ENCODE data around the gene USP2. TPM values are rescaled to one million over a fixed set of nuclear protein-coding genes. Genes with fewer than 3 reads are reported as not detected.

Gene USP2
- total RNA-seq, 2 donors from 2014 or later = 0.66 to 1.3 TPM

DNA sequence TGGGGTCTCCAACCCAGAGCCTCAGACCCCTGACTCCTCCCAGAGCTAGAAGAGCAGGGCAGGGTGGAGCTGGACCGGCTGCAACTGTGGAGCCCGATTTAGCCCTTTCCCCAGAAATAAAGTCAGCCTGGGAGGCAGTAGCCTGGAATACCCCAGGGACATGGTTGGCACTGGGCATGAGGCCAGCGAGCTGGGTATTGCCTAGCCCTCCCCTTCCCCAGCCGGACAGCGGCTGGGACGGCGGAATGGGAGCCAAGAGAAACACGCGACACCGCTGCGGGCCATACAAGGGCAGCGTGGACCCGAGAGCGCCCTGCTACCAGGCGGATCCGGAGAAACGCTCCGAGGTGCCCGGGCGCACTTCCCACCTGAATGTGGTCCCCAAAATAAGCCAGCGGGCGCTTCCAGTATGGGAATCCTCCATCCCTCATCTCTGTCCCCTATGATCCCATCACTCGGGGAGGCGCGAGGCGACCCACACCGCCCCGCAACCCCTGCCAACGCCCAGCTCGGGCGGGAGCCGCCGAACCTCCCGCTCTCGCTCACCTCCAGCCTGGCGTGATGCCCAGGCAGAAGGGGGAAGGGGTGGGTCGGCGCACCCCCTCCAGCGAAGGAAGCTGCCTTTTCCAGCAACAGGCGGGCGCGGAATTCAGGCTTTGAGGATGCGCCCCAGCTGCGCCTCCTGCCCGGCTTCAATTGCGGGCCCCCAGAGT lies 65.3 kb downstream of the USP2 start:
- H3K27ac Mint-ChIP-seq = peak overlapping the region in 1 of 2 donors; percentile 54
- no peaks in the 10 kb centered on the region for H3K9me3 Mint-ChIP-seq
- ATAC-seq (no peak), DNase-seq (ENCODE audit: low spot score in 2 of 2) (no peak)
- no peaks in the 10 kb centered on the region for H3K36me3 Mint-ChIP-seq

DNA sequence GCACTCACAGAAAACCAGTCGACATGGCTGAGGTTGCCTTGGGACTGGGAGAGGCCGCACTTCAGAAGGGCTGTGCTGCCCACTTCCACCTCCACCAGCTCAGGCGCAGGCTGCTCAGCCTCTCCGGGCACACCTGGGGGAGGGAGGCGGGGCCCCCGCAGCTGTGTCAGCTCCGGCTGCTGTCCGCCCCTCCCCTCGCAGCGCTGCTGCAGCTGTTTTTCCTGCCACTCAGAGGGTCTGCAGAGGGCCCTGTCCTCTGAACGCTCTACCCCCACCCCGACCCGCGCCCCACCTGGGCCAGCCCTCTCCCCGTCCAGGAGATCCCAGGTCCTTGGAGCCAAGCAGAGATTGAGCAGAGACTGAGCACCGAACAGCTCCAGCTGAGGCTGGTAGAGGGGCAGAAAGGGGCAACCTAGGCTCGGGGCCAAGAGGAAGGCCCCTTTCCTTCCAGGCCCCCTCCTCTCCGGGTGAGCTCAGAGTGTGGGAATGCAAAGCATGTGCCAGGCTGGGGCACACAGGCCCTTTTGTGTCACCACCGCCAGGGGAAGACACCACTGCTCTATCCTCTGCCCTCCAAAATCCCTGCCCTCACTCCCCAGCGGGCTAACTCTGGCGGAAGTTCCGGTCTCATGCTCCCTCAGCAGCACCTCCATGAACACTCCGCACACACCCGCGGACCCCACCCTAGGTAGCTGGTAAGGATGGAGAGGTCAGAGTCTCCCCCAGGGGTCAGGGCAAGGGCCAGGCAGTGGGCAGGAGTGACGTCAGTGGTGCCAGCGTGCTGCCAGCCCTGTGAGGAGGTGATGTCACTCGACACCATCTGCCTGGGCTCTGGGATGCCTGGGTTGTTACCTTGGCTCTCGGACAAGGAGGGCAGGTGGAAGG lies 66.1 kb downstream of the USP2 start:
- peak overlapping the region in 1 of 2 donors; percentile 54 for H3K27ac Mint-ChIP-seq
- peak; percentile 61 to 78 for ATAC-seq
- no peaks in the 10 kb centered on the region for H3K36me3 Mint-ChIP-seq
- no peak for DNase-seq (ENCODE audit: low spot score in 2 of 2)
- no peaks in the 10 kb centered on the region for H3K9me3 Mint-ChIP-seq

DNA sequence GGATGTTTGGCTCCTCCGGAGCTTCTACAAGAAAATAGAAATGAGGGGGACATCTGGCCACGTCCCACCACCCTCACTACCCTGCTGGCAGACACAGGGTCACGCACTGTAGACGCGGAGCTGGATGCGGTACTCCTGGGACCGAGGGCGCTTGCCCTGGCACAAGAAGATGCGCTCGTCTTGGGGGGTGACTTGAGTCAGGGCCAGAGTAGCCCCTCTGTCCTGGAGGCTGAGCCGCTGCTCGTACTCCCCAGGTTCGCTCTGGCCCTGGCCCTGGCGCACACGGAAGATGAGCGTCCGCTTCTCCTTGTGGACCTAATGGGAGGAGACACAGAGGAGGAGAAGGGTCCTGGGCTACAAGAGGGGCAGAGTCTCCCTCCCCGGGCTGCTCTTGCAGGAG lies 66.8 kb downstream of the USP2 start:
- H3K36me3 Mint-ChIP-seq = no peaks in the 10 kb centered on the region
- no peak for DNase-seq (ENCODE audit: low spot score in 2 of 2)
- H3K27ac Mint-ChIP-seq = peak overlapping the region in 1 of 2 donors; percentile 54
- ATAC-seq = no peak
- no peaks in the 10 kb centered on the region for H3K9me3 Mint-ChIP-seq

DNA sequence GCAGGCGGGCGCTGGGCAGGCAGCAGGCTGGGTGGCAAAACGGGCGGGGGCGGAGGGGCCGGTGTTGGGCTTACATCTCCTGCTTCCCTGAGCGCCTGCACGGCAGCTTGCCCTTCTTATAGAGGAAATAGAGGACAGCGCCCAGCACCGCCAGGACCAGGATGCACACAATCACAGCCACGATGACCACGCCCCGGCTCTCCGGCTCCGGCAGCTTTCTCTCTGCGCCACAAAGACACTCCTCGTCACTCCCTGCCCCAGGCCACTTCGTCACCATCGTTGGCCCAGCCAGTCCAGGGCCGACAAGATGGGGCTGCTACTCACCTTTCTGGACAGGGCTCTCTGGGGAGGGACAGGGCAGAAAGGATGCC lies 70.8 kb downstream of the USP2 start:
- Mint-ChIP-seq H3K9me3 (no peaks in the 10 kb centered on the region), H3K27ac (peak overlapping the region; percentile 74 to 87), H3K36me3 (no peaks in the 10 kb centered on the region)
- ATAC-seq (no peak), DNase-seq (ENCODE audit: low spot score in 2 of 2) (no peak)

DNA sequence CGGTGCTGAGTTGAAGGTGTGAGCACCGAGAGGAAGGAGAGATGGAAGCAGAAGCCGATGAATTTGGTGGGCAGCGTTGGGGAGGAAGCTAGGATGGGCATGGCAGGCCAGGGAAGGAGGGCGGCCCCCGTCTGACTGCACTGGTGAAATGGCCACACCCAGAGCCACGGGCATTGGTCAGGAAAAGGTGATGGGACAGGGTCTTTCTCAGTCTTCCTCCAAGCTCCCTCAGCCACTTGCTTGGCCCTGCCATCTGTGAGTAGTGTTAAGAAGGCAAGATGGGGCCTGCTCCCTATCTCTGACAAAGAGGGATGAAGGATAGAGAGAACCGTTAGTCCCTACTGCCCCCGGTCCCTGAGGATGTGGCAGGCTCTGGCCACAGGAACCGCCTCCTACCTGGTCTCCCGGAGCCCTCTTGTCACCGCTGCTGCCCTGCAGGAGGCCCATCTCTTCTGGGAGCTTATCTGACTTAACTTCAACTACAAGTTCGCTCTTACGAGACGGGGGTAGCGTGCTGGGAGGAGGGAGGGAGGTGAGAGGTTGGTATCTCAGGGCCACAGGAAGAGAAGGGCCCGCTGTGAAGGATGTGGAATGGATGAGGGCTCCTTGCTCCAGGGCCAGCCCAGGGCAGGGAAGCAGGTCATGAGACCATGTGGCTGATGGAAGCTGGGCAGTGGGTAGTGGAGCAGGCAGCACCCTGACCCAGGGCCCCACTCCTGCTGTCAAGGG lies 71.4 kb downstream of the USP2 start:
- H3K9me3 Mint-ChIP-seq = no peaks in the 10 kb centered on the region
- H3K27ac Mint-ChIP-seq = peak overlapping the region; percentile 55 to 74
- ATAC-seq = no peak
- no peak for DNase-seq (ENCODE audit: low spot score in 2 of 2)
- peaks cover 3 to 4% of the 10 kb centered on the region in 2 donors for H3K36me3 Mint-ChIP-seq

DNA sequence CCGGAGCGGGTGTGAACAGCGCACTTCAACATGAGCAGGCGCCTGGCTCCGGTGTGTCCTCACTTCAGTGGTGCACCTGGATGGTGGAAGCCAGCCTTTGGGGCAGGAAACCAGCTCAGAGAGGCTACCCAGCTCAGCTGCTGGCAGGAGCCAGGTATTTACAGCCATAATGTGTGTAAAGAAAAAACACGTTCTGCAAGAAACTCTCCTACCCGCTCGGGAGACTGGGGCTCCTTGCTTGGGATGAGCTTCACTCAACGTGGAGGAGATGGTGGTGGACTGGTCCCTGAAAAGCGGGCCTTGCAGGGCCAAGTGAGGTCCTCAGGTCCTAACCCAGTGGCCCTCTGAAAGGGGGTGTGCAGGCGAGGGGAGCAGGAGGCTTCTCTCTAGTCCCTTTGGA lies 72.1 kb downstream of the USP2 start:
- ATAC-seq = no peak
- DNase-seq (ENCODE audit: low spot score in 2 of 2) = no peak
- Mint-ChIP-seq H3K36me3 (peaks cover 6 to 8% of the 10 kb centered on the region in 2 donors), H3K27ac (peak overlapping the region; percentile 8 to 65), H3K9me3 (no peaks in the 10 kb centered on the region)

DNA sequence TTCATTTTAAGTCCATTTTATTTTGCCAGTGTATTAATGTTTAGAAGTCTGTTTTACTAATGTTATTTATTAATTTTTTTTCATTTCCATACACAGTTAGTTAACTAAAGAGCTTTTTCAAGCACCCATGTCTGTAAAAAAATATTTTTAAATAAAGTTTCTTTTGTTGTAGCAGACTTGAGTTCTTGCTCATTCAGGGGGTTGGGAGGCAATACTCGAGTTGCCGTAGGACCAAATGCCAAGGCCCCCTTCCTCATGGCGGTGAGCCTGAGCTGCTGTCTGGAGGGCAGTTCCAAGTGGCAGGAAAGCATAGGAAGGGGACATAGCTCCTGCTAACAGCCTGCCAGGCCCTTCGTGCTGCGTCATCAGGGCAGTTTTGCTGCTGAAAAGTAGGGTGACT lies 73.5 kb downstream of the USP2 start:
- no peak for ATAC-seq
- H3K27ac Mint-ChIP-seq = no peak overlapping the region

DNA sequence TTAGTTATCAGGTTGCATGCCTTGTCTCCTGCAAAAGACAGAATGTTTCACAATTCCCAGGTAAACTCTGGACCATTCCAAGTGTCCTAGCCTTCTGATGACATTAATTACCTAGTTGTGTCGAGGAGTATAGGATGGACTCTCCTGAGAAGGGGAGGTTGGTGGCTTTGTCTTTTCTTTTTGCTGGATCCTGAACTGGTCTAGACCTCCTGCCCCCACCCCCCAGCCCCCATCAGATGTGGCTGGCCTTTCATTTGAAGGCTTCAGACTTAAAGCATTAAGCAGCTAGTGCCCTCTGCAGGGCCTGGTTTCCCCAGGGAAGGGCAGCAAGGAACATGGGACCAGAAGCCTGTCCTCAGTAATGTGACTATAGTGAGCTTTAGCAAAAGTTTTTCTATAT lies 74.3 kb downstream of the USP2 start:
- Mint-ChIP-seq H3K36me3 (peaks cover 14 to 29% of the 10 kb centered on the region in 2 donors), H3K27ac (peak overlapping the region in 1 of 2 donors; percentile 87), H3K9me3 (no peaks in the 10 kb centered on the region)
- DNase-seq (ENCODE audit: low spot score in 2 of 2) (no peak), ATAC-seq (no peak)

More for the DNA sequence above, 73.5 kb downstream of the USP2 start:
- DNase-seq (ENCODE audit: low spot score in 2 of 2) = no peak
- no peaks in the 10 kb centered on the region for H3K9me3 Mint-ChIP-seq
- H3K36me3 Mint-ChIP-seq = peaks cover 14 to 22% of the 10 kb centered on the region in 2 donors

DNA sequence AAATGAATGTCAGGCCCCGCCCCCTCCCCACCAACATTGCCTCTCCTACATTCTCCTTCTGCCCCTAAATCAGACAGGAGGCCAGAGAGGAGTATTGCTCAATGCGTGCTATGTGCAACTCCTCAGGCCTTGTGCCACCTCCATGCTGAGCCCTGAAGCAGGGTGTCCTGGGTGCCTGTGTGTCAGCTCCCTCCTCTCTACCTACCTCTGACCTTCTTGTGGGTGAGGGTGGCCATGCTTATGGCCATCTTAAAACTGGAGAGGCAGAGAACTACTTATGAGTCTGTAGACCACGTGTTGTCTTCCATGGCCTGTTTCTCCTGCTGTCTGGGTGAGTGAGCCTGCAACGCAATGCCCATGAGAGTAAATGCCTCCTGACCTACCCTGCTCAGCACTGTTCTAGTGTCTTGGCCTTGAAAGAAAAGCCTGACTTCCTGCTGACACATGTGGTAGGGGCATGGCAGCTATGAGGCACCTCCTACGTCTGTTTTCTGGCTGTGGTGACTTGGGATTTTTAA lies 75.1 kb downstream of the USP2 start:
- DNase-seq (ENCODE audit: low spot score in 2 of 2) (peak in 1 of 2 donors; percentile 16), ATAC-seq (peak; percentile 86 to 91)
- Mint-ChIP-seq H3K27ac (peak overlapping the region; percentile 87 to 97), H3K9me3 (no peaks in the 10 kb centered on the region), H3K36me3 (peaks cover 14 to 29% of the 10 kb centered on the region in 2 donors)

DNA sequence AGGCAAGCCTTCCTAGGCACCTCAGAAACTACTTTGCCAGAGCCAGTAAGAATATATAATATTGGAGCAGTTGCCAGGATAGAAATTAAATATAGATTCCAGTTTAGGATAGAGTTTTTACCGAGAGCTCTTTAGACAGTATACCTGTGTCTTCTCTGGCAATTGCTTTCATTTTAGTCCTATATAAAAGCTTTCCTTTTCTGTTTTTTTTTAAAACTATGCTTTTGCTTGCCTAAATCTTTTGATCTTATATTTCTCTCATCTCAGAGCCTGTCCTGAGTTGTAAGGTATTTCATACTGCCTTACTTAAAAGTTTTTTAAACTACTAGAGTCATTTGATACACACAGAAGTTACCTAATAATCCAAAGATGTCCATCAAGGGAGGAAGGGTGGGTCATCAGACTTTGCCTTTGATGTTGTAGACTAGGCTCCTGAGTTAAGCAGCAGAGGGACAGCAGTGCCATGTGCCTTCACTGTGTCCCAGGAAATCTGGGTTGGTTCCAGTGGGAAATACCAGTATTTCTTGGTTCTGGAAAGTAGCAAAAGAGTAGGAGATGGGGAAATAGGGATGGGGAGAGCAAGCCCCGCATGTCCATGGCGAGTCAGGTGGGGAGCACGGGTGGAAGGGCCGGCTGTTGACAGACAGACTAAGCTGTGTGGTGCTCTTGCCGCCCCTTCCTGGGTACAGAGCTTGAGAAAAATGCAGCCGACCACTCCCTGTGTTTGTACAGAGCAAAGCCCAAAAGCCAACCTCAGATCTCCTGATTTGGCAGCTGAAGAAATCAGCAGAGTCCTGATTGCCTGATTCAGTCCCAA lies 75.7 kb downstream of the USP2 start:
- Mint-ChIP-seq H3K27ac (peak overlapping the region; percentile 87 to 97), H3K36me3 (peaks cover 14 to 29% of the 10 kb centered on the region in 2 donors), H3K9me3 (no peaks in the 10 kb centered on the region)
- no peak for DNase-seq (ENCODE audit: low spot score in 2 of 2)
- no peak for ATAC-seq

Other genes with a start within 250 kb of the USP2 start
- under 1 TPM; 0.12 to 0.25 TPM for gene ABCG4, start 232.6 kb downstream of the USP2 start, total RNA-seq
- gene NLRX1, start 213.0 kb downstream of the USP2 start, total RNA-seq = 10 to 100 TPM; 13.5 to 21.8 TPM
- under 1 TPM; 0.23 to 0.30 TPM for gene NHERF4, start 196.2 kb downstream of the USP2 start, total RNA-seq
- gene CBL, start 175.4 kb downstream of the USP2 start, total RNA-seq = 10 to 100 TPM; 32.3 to 50.0 TPM
- gene MCAM, start 64.6 kb downstream of the USP2 start, total RNA-seq = 10 to 100 TPM in 1 of 2 donors, 1 to 10 TPM in 1; 3.5 to 15.7 TPM
- gene RNF26, start 47.2 kb downstream of the USP2 start, total RNA-seq = 10 to 100 TPM; 37.6 to 38.8 TPM
- not detected for gene C1QTNF5, start 40.8 kb downstream of the USP2 start, total RNA-seq
- gene MFRP, start 35.0 kb downstream of the USP2 start, total RNA-seq = not detected
- not detected for gene THY1, start 41.5 kb upstream of the USP2 start, total RNA-seq